GM18951 (cell line): ENCODE results near the gene OR56B1.

ENCODE experiments used
- POLR2A ChIP-seq: IDR thresholded peaks from 4 replicates; pipeline ENCODE4 v1.6.1; 2011; ENCODE audit warnings: mild to moderate bottlenecking; ENCODE audit not compliant: insufficient read length, insufficient read depth; ENCODE audit errors: extremely low read depth
- in situ Hi-C: fragments of 300-500 bp; cut with MboI; formaldehyde crosslinking; loops from one replicate; pipeline ENCODE4 v1.12.0; 2022; ENCODE audit warnings: low sequenced_read_pairs, mixed read lengths, inconsistent platforms; ENCODE audit not compliant: unreplicated experiment

The OR56B1 gene

DNA sequence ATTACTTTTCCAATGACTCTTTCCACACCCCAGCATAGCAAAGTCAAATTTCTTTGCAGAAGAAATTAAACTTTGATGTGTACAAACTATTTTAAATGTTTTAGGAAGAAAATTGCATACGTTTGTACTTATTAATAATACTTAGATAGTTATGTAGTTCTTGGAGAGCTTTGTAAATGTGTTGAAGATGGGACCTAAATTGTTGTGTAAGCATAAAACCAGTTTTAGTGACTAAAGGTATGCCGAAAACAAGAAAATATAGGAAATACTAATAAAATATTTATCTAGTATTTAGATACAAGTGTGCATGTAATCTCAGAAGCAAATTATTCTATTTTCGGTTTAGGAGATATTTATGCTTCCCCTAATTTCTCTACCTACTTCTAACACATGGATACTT, 13.6 kb downstream of the OR56B1 start:
- in situ Hi-C loops: no loop called here
- TF ChIP-seq POLR2A: no peak

DNA sequence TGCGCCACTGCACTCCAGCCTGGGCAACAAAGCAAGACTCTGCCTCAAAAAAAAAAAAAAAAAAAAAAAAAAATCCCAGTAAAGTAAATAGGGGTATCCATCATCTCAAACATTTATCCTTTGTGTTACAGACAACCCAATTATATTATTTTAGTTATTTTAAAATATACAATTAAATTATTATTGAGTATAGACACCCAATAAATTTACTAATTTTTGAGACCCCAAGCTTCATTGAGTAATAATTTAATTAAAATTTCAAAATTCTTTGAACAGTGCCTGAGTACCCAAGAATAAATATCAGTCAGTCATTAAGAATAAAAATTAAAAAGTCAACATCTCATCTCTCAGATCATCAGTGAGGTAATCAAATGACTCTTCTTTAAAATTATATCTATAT, 17.7 kb downstream of the OR56B1 start, which contains the start of gene OR52N4:
Gene OR52N4 (plus strand): TSS at position 301 of the 400 bp plus-strand sequence. CDS start 498 bp downstream, outside the sequence.
- no peak for TF ChIP-seq POLR2A
- in situ Hi-C loops: no loop called here

DNA sequence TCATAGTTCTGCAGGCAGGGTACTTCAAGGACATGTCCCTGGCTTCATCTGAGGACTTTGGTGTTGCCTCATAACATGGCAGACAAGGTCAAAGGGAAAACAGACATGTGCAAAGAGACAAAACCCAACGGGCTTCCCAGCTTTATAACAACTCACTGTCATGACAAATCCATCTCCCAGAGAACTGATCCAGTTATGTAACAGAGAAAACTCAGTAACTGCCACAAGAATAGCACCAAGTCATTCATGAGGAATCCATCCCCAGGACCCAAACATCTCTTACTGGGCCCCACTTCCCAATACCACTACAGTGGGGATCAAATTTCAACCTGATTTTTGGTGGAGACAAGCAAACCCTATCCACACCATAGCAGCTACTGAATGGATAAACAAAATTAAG, 30.8 kb downstream of the OR56B1 start:
- TF ChIP-seq POLR2A: no peak
- in situ Hi-C loops: no loop called here

DNA sequence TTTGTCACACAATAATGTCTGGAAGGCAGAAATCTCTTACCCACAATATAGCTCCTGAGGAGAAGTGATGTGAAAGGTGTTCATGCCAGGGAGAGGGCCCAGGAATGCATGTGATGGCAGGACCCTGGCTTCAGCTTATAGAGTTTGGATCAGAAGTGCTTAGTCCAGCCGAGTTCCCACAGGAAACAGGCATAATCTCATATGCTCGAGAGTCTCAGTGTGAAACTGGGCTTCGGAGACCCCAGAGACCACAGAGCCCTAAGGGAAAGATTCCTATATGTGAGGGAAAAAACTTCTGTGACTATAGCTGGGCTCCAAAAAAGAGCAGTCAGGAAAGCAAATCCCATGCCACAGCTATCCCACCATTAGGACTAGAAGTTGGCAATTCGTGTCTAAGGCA, 47.0 kb downstream of the OR56B1 start, which contains the start of gene OR52N5:
Gene OR52N5 (minus strand): TSS at position 101 of the 400 bp plus-strand sequence. CDS start 4,721 bp downstream, outside the sequence.
- in situ Hi-C loops: no loop called here
- TF ChIP-seq POLR2A: no peak
